ENCODE data around the gene SNCB.

DNA sequence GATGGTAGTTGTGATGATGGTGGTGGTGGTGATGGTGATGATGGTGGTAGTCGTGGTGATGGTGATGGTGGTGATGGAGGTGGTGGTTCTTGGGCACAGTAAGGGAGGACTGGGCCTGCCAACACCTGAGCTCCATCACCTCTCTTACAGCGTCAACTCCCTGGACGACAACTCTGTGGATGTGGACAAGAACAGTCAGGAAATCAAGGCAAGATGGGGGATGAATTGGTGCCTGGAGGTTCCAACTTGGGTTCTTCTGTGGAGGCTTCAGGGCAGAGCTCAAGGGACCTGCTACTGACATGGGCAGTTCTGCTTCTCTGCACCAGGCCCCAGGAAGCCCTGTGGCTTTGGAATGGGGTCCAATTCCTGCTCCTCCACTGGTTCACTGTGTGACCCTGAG lies 37.8 kb downstream of the SNCB start:
- TF ChIP-seq POLR2AphosphoS5 (IDR thresholded peaks at IDR 0.05) (no peak), EP300 (IDR thresholded peaks at IDR 0.05) (no peak)
- TF ChIP-seq, protein P1, sequence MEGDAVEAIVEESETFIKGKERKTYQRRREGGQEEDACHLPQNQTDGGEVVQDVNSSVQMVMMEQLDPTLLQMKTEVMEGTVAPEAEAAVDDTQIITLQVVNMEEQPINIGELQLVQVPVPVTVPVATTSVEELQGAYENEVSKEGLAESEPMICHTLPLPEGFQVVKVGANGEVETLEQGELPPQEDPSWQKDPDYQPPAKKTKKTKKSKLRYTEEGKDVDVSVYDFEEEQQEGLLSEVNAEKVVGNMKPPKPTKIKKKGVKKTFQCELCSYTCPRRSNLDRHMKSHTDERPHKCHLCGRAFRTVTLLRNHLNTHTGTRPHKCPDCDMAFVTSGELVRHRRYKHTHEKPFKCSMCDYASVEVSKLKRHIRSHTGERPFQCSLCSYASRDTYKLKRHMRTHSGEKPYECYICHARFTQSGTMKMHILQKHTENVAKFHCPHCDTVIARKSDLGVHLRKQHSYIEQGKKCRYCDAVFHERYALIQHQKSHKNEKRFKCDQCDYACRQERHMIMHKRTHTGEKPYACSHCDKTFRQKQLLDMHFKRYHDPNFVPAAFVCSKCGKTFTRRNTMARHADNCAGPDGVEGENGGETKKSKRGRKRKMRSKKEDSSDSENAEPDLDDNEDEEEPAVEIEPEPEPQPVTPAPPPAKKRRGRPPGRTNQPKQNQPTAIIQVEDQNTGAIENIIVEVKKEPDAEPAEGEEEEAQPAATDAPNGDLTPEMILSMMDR (IDR thresholded peaks at IDR 0.05): no peak
